Liver (tissue), 9 donors: ENCODE data around the gene TCTN1. TPM values are rescaled to one million over a fixed set of nuclear protein-coding genes. Genes with fewer than 3 reads are reported as not detected.

Experiments
- DNase-seq: peaks from one replicate; pipeline ENCODE4 v3.0.0-alpha.2; 2017; ENCODE audit warnings: low spot score
- H3K27ac ChIP-seq, 2 donors: one replicate each; pipeline ENCODE4 v1.7.0; 2013; ENCODE audit warnings: inconsistent platforms in 2 of 2, low read length in 2 of 2, control low read depth in 1 of 2, low read depth in 1 of 2, mild to moderate bottlenecking in 1 of 2
- H3K27me3 ChIP-seq, 4 donors: one replicate each; pipeline versions ENCODE4 v1.6.1 to v1.7.0; 2013; ENCODE audit warnings: low read length in 3 of 4, inconsistent platforms in 1 of 4, mild to moderate bottlenecking in 1 of 4, moderate library complexity in 1 of 4; ENCODE audit not compliant: control insufficient read depth in 4 of 4, insufficient read depth in 4 of 4
- H3K36me3 ChIP-seq, 4 donors: one replicate each; pipeline versions ENCODE4 v1.6.1 to v1.7.0; 2013; ENCODE audit warnings: low read length in 3 of 4, mild to moderate bottlenecking in 3 of 4, low read depth in 1 of 4, moderate library complexity in 1 of 4; ENCODE audit not compliant: control insufficient read depth in 4 of 4, insufficient read depth in 3 of 4
- H3K4me1 ChIP-seq, 4 donors: one replicate each; pipeline versions ENCODE4 v1.6.1 to v1.7.0; 2013; ENCODE audit warnings: low read length in 3 of 4, mild to moderate bottlenecking in 3 of 4, moderate library complexity in 1 of 4; ENCODE audit not compliant: control insufficient read depth in 4 of 4, insufficient read depth in 4 of 4
- H3K4me3 ChIP-seq, 3 donors: one replicate each; pipeline versions ENCODE4 v1.6.1 to v1.7.0; 2013; ENCODE audit warnings: low read length in 3 of 3, control low read depth in 1 of 3, low read depth in 1 of 3, mild to moderate bottlenecking in 1 of 3
- H3K9ac ChIP-seq, 2 donors: one replicate each; pipeline ENCODE4 v1.7.0; 2013; ENCODE audit warnings: low read length in 2 of 2, mild to moderate bottlenecking in 2 of 2, moderate library complexity in 2 of 2, control low read depth in 1 of 2, low read depth in 1 of 2
- H3K9me3 ChIP-seq, 4 donors: one replicate each; pipeline versions ENCODE4 v1.6.1 to v1.7.0; 2013; ENCODE audit warnings: low read length in 3 of 4; ENCODE audit not compliant: control insufficient read depth in 4 of 4
- FOXA1 ChIP-seq: IDR thresholded peaks from 2 replicates; pipeline ENCODE4 v1.6.1; 2016; ENCODE audit warnings: antibody characterized with exemption
- HNF4A ChIP-seq, 2 donors: conservative IDR thresholded peaks; 2 replicates each; pipeline ENCODE4 v1.6.1; 2016; ENCODE audit warnings: antibody characterized with exemption in 2 of 2, mild to moderate bottlenecking in 2 of 2
- JUND ChIP-seq, 2 donors: IDR thresholded peaks; 2 replicates each; pipeline ENCODE4 v1.6.1; 2016; ENCODE audit warnings: antibody characterized with exemption in 2 of 2
- NR2F2 ChIP-seq: IDR thresholded peaks from 2 replicates; pipeline ENCODE4 v1.6.1; 2016; ENCODE audit warnings: antibody characterized with exemption
- RAD21 ChIP-seq, 2 donors: IDR thresholded peaks; 2 replicates each; pipeline ENCODE4 v1.6.1; 2016; ENCODE audit warnings: antibody characterized with exemption in 2 of 2, mild to moderate bottlenecking in 2 of 2
- RXRA ChIP-seq, 2 donors: IDR thresholded peaks; 2 replicates each; pipeline ENCODE4 v1.6.1; 2017 to 2018; ENCODE audit warnings: antibody characterized with exemption in 2 of 2, mild to moderate bottlenecking in 1 of 2
- SP1 ChIP-seq: IDR thresholded peaks from 2 replicates; pipeline ENCODE4 v1.6.1; 2018; ENCODE audit warnings: antibody characterized with exemption, mild to moderate bottlenecking
- TAF1 ChIP-seq: conservative IDR thresholded peaks from 2 replicates; pipeline ENCODE4 v1.6.1; 2016; ENCODE audit warnings: antibody characterized with exemption, mild to moderate bottlenecking
- YY1 ChIP-seq: IDR thresholded peaks from 2 replicates; pipeline ENCODE4 v1.6.1; 2016; ENCODE audit warnings: antibody characterized with exemption, mild to moderate bottlenecking
- WGBS: extraction: QIAGEN DNeasy Blood & Tissue Kit; methylation state at CpG from one replicate; pipeline ENCODE4 v1.1.7; 2013; 5-methylcytosine and 5-hydroxymethylcytosine counted together
- polyA plus RNA-seq, 2 donors: library from polyadenylated mRNA; stranded (reverse) in 1 of 2; unstranded in 1 of 2; fragments of 200-250 nt in 1 of 2; fragments of >200 nt in 1 of 2; fragmentation: Nextera tagmentation in 1 of 2; extraction: Ambion mirVana in 1 of 2; gene quantifications; one replicate each; pipeline versions ENCODE4 v1.2.1 to v1.2.3, GENCODE V29; 2013 to 2015
- total RNA-seq, 2 donors: library from RNA; depleted of rRNA; stranded (reverse); fragments of >200 nt; gene quantifications; one replicate each; pipeline ENCODE4 v1.2.3, GENCODE V29; 2014
- TF ChIP-seq, protein P1 (sequence below): IDR thresholded peaks from 2 replicates; pipeline ENCODE4 v1.6.1; 2016; ENCODE audit warnings: antibody characterized with exemption
- TF ChIP-seq, protein P2 (sequence below): fragments of 150-350 bp; IDR thresholded peaks from 2 replicates; pipeline ENCODE4 v1.5.1; 2017; ENCODE audit warnings: improper control_type of control experiment, low read depth, low read length; ENCODE audit not compliant: missing input control
- TF ChIP-seq, protein P3 (sequence below): IDR thresholded peaks from 2 replicates; pipeline ENCODE4 v1.6.1; 2016; ENCODE audit warnings: antibody characterized with exemption, mild to moderate bottlenecking
- TF ChIP-seq, protein P4 (sequence below): IDR thresholded peaks from 2 replicates; pipeline ENCODE4 v1.6.1; 2016; ENCODE audit warnings: antibody characterized with exemption
- donor health status: healthy.
- donor health status: healthy.
- donor health status: healthy.
- donor health status: healthy.
- donor health status: healthy.

The TCTN1 gene
- total and polyA plus RNA-seq, 4 donors: 6.0 to 12.0 (median 10.9) TPM

DNA sequence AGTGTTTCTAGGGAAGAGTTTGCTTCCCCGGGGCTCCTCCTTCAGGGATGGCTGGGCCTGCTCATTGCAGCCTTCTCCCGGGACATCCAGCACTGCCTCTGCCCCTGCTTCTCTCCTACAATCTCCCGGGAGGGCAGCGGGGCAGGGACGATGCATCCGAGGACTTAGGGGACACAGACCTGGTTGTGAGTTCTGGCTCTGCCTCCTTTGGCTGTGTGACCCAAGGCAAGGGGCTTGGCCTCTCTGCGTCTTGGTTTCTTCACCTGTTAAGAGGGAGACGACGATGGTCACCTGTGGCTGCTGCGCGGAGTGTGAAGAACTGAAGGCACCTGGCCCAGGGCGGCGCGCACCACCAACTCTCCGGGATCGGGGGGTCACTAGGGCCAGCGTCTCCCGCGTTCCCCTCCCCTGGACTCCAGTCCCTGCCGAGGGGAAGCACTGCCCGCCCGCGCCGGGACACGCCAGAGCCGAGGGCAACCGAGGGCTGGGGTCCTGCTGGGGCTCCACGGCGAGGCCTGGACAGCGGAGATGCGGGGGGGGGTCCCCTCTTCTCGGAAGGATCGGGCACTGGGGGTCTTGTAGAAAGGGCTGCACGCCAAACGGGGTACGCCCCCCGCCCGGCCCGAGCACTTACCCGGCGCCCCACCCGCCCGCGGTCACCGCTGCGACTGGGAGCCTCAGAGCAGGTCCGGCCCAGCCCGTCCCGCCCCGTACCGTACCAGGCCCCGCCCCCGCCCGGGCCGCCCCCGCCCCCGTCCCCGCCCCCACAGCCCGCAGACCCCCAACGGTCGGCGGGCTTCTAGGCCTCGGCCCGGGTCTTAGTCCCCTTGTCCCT lies 74.7 kb downstream of the TCTN1 start, which contains the start of gene HVCN1:
Gene HVCN1, minus strand, starts transcription at position 670 of the 835 bp plus-strand sequence. CDS start 5,870 bp downstream, outside the sequence.
- Histone ChIP-seq H3K9me3 (peaks cover 0 to 3% (median 0%) of the 10 kb centered on the region in 4 donors), H3K36me3 (no peaks in the 10 kb centered on the region), H3K27ac (peak within 1 kb of the TSS; percentile 6 to 38), H3K27me3 (peaks cover 0 to 3% (median 1%) of the 10 kb centered on the region in 4 donors), H3K9ac (peak within 1 kb of the TSS in 1 of 2 donors; percentile 69), H3K4me1 (peaks cover 5 to 12% (median 7%) of the 10 kb centered on the region in 4 donors), H3K4me3 (peak within 1 kb of the TSS; percentile 42 to 63 (median 55))
- peak; percentile 47 for DNase-seq
- 6% methylated on average over 64 of the region's 64 CpGs for WGBS
- no peak for TF ChIP-seq RAD21 (IDR thresholded peaks at IDR 0.05)
- TF ChIP-seq RXRA (IDR thresholded peaks at IDR 0.05): no peak
- TF ChIP-seq, protein P1, sequence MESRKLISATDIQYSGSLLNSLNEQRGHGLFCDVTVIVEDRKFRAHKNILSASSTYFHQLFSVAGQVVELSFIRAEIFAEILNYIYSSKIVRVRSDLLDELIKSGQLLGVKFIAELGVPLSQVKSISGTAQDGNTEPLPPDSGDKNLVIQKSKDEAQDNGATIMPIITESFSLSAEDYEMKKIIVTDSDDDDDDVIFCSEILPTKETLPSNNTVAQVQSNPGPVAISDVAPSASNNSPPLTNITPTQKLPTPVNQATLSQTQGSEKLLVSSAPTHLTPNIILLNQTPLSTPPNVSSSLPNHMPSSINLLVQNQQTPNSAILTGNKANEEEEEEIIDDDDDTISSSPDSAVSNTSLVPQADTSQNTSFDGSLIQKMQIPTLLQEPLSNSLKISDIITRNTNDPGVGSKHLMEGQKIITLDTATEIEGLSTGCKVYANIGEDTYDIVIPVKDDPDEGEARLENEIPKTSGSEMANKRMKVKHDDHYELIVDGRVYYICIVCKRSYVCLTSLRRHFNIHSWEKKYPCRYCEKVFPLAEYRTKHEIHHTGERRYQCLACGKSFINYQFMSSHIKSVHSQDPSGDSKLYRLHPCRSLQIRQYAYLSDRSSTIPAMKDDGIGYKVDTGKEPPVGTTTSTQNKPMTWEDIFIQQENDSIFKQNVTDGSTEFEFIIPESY: no peak
- no peak for TF ChIP-seq JUND (IDR thresholded peaks at IDR 0.05)
- no peak for TF ChIP-seq FOXA1

DNA sequence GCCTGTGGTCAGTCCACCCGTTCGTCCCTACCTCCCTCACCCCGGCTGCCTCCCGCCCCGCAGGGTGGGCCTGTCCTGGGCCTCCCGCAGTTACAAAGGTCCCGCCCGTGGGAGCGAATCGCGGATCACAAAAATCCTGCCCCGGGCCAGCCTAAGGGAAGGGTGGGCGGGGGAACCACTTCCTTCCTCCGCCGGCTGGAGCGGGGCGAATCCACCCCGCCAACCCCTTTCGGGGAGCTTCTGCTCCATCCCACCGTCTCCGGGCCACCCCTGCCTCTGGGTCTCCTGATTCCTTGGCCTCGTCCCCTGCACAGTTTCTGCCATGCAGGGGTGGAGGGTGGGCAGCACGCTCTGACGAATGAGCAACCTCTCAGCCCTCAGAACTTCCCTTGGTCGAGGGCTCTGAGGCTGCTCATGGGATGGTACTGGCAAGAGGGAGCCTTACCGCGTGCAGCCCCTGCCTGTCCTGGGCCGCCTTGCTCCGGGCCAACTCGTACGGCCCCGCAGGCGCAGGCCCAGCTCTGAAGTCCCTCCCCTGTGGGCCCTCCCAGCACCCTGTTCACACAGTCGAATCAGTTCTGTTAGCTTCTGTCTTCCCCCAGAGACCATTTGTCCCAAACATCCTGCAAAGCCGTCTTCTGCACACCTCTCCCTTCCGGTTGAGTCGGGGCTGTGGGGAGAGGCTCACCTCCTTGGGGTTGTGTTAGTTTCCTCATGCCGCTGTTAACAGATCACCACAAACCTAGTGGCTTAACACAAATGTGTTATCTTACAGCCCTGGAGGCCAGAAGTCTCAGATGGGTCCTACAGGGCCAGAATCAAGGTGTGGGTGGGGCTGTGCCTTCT lies 75.6 kb downstream of the TCTN1 start:
- Histone ChIP-seq H3K27ac (peak overlapping the region; percentile 6 to 38), H3K4me3 (peak overlapping the region in 2 of 3 donors; percentile 1 to 63), H3K9ac (no peak overlapping the region), H3K4me1 (peaks cover 5 to 12% (median 7%) of the 10 kb centered on the region in 4 donors), H3K27me3 (peaks cover 0 to 3% (median 1%) of the 10 kb centered on the region in 4 donors), H3K9me3 (peaks cover 0 to 3% (median 0%) of the 10 kb centered on the region in 4 donors), H3K36me3 (no peaks in the 10 kb centered on the region)
- DNase-seq: no peak
- no peak for TF ChIP-seq TAF1
- TF ChIP-seq NR2F2: no peak
- TF ChIP-seq SP1: no peak
- TF ChIP-seq YY1: no peak
- no peak for TF ChIP-seq RXRA (IDR thresholded peaks at IDR 0.05)
- no peak for TF ChIP-seq HNF4A (conservative IDR thresholded peaks at IDR 0.05)
- TF ChIP-seq, protein P2, sequence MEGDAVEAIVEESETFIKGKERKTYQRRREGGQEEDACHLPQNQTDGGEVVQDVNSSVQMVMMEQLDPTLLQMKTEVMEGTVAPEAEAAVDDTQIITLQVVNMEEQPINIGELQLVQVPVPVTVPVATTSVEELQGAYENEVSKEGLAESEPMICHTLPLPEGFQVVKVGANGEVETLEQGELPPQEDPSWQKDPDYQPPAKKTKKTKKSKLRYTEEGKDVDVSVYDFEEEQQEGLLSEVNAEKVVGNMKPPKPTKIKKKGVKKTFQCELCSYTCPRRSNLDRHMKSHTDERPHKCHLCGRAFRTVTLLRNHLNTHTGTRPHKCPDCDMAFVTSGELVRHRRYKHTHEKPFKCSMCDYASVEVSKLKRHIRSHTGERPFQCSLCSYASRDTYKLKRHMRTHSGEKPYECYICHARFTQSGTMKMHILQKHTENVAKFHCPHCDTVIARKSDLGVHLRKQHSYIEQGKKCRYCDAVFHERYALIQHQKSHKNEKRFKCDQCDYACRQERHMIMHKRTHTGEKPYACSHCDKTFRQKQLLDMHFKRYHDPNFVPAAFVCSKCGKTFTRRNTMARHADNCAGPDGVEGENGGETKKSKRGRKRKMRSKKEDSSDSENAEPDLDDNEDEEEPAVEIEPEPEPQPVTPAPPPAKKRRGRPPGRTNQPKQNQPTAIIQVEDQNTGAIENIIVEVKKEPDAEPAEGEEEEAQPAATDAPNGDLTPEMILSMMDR: no peak
- TF ChIP-seq, protein P3, sequence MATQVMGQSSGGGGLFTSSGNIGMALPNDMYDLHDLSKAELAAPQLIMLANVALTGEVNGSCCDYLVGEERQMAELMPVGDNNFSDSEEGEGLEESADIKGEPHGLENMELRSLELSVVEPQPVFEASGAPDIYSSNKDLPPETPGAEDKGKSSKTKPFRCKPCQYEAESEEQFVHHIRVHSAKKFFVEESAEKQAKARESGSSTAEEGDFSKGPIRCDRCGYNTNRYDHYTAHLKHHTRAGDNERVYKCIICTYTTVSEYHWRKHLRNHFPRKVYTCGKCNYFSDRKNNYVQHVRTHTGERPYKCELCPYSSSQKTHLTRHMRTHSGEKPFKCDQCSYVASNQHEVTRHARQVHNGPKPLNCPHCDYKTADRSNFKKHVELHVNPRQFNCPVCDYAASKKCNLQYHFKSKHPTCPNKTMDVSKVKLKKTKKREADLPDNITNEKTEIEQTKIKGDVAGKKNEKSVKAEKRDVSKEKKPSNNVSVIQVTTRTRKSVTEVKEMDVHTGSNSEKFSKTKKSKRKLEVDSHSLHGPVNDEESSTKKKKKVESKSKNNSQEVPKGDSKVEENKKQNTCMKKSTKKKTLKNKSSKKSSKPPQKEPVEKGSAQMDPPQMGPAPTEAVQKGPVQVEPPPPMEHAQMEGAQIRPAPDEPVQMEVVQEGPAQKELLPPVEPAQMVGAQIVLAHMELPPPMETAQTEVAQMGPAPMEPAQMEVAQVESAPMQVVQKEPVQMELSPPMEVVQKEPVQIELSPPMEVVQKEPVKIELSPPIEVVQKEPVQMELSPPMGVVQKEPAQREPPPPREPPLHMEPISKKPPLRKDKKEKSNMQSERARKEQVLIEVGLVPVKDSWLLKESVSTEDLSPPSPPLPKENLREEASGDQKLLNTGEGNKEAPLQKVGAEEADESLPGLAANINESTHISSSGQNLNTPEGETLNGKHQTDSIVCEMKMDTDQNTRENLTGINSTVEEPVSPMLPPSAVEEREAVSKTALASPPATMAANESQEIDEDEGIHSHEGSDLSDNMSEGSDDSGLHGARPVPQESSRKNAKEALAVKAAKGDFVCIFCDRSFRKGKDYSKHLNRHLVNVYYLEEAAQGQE: no peak
- TF ChIP-seq, protein P4, sequence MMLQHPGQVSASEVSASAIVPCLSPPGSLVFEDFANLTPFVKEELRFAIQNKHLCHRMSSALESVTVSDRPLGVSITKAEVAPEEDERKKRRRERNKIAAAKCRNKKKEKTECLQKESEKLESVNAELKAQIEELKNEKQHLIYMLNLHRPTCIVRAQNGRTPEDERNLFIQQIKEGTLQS: no peak
- 11% methylated on average over 38 of the region's 38 CpGs for WGBS
